GM21619 (cell line): Measurements from ENCODE around the gene BCL11B.

Experiments used
- ATAC-seq: cut with Tn5 transposase; IDR thresholded peaks from one replicate; pipeline ENCODE4 v1.9.1; 2021; ENCODE audit not compliant: unreplicated experiment

BCL11B gene

DNA sequence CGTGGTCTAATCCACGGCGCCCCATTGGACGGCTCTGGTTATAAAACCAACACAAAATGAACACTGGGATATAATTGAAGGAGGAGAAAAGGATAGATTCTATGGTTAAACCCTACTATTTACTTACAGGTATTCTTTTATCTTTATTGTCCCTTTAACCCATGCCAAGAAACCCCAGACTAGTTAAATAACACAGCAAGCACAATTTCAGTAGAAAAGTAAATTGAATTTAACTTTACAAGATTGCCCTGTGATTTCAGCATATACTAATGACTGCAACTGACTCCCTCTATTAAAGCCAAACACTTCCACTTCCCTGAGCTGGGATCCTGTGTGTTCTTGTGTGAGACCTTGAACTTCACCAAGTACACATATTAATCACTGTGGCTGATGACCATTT, 45.3 kb downstream of the BCL11B start:
- no peak for ATAC-seq

DNA sequence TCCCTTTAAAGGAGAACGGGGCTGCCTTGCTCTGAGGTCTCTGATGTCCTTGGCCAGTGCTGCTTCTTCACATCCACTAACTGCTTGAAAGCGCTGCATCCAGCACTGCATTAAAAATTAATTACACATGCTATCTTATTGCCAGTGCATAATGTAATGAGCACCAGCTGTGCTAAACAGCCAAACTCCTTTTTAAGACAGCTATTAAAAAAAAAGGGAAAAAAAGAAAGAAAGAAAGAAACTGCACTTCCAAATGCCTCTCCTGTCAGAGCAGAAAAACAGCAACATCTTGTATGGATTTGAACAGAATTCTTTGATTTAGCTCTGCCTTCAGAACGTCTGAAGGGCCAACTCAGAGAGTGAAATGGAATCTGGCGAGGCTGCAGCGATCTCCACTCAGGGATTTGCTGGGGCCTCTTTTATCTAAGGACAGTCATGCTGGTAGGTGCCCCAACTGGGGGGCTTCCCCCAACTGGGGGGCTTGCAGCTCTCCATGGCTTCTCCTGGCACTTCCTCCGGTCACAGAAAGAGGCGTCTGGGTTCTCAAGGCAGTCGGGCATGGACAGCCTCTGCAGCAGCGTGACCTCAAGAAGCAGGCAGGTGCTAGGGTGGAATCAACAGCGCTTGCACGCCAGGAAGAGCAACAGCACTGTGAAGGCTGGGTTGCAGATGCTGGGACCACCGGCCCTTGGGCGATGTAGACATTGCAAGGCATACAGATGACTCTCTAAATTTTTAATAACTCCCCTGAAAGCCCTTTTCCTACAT, 46.4 kb downstream of the BCL11B start:
- no peak for ATAC-seq

DNA sequence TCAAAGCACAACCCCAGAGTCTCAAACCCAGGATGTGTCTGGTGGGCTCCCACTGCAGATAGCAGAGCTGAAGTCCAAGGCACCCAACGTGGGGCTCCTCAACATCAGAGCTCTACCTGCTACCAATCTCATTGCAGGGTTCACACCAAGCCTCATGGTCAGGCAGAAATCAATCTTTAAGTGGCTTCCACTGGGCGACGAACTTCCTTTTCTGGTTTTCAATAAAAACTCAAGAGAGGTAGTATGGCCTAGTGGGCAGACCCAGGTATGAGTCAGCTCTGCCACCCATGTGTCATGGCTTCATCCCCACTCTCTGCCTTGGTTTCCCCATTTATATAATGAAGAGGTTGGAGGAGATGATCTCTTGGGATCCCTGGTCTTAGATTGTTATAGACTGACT, 47.0 kb downstream of the BCL11B start:
- no peak for ATAC-seq

DNA sequence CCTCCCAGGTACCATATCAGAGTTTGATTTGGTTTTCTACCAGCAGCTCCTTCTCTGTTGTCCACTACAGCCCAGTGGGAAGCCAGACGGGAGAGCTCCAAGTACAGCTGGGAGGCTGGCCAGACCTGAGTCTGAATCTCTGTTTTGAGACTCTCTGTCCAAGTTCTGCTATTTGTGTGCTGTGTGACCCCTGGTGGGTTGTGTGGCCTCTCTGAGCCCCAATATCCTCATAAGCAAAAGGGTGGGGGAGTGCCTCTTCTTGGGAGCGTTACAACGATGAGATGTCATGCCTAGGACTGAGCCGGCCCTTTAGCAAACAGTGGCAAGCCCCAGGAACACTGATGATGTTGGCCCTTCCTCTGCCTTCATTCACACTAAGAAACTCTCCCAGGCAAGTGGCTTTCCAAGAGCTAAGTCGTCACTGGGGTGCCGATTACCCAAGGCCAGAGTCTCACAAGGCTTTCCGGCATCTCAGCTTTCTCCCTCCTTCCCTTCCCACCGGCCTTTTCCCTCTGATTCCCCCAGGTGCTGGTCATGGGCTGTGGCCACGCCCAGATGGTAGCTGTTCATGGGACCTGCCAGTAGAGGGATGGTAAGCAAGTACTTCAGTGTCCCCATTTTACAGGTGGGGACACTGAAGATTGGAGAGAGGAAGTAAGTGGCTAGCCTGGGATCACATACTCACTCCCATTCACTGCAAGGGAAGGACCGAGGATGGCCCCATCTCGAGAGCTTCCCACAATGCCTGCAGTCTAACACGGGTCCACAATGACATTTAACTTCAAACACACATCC, 47.7 kb downstream of the BCL11B start:
- no peak for ATAC-seq

DNA sequence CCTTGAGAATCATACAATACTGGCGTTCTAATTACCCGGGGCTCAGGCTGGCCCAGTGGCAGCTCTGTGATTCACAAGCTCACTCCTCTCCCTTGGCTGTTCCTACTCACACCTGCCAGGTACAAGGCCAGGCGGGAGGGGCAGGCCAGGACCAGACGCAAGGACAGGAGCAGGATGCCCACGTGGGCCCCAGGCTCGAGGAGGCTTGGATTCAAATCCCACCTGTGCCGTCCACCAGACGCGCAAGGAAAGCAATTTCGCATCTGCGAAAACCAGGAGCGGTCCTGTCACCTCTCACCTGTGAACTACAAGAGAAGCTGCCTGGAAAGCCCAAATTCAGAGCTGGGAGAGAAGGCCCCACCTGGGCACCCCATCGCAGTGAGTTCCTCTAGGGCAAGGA, 50.6 kb downstream of the BCL11B start:
- no peak for ATAC-seq

DNA sequence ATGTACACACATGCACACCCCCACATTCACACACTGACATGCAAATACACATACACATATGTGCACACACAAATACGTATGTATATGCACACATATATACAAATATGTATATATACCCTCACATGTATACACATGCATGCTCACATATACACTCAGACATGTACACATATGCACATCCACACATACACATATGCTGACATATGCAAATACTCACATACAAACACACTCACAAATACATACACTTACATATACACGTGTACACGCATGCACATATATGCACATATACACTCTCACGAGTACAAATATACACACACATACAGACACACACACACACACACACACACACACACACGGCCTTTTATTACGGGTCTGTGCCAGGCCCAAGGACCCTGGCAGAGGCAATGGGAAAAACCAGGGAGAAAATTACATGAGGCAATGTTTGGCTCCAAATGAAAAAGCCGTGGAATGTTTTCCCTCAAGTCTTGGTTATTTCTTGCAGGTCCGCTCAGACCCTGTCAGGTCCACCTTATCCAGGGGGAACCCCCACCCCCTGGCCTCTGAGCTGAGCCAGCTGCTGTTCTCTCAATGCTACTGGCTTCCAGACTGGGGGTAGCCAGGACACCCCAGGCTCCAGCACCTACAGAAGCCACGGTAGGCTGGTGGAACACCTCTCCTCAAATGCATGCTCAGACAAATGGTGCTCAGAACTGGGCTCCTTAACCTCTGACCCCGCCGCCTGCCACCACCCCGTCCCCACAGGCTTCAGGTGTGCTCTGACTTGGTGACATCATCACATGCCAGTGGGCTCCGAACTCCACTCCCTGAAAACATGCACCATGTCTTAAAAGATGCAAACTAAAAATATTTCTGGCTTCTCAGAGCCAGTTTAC, 54.7 kb downstream of the BCL11B start:
- ATAC-seq, result no peak

DNA sequence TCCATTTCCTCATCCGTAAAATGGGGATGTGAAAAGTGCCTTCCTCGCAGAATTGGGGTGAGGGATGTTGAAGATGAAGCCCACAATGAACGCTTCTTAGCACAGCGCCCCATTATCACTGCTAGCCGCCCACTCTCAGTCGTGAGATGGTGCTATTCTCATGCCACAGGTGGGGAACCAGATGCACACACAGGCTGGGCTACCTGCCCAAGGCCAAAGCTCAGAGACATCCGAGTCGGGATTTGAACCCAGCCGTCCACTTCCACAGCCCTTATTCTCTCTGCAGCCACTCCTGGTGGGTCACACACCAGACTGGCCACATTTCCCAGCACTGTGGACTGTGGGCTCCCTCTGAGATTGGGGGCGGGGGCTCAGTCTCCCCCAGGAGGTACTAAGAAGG, 55.8 kb downstream of the BCL11B start:
- ATAC-seq, result no peak

DNA sequence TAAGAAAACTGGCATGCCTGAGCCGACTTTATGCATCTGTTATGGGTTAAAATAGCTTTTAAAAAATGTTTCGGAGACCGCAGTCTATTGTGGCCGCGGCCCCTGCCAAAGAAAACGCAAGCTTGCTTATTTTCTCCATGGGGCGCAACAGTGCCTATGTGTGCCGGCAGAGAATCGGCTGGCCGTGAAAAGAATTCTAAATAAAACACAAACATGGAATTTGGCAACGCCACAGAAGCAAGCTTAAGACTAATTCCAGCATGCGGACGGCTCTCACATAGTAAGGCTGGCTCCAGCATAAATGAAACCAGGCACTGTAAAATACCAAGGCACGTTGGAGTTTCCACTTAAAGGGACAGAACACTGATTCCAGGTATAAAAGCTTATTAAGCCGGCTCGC, 56.7 kb downstream of the BCL11B start:
- ATAC-seq, result no peak

DNA sequence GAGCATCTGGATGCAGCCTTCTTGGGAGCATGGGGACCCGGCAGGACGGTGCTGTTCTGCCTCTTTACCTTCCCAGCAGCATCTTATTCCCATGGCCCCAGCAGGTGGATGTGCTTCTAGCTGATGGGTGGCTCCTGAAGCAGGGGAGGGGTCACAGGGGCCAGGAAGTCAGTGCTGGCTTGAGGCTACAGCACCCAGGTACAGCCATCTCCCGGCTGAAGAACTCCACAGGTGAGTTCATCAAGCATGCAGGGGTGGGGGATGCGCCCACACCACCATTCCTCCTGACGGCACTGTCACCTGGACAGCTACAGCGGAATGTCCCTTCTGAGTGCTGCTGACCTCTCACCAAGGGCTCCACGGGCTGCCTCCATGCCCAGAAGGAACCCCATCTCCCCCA, 57.3 kb downstream of the BCL11B start:
- no peak for ATAC-seq

DNA sequence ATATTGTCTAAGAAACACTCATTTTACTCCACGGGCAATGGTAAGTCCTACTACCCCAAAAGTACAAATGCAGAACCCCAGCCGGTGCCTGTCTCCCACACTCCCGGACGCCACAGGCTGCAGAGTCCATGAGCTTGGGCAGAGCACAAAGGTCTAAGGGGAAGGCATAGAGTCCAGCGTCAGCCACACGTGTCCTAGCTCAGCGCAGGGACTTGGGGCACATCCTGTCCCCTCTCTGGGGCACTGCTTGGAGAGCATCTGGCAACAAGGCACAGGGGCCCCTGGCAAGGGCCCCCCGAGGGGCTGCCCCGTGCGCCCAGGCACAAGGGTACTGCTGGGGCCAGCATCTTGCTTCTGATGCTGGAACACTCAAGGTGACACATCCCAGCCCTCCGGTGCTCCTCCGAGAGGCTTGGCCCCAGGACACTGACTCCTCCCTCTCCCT, 58.4 kb downstream of the BCL11B start:
- ATAC-seq, result no peak

DNA sequence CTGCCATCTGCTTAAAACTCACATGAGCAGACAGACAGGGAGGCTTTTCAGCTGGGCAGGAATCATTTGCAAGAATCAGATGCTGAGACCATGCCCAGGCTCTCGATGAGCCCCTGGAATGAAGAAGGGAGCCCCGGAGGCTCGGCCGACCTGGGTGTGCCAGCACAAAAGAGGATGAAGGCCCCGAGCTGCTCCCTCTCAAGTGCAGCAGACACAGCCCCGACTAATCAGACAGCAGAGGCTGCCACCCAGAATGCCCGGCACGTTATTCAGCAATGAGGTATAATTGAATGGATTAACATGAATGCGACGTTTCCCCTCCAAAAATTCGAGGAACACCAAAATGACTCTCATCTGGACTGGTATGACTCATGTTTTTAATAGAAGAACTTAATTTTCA, 58.9 kb downstream of the BCL11B start:
- ATAC-seq, result no peak

DNA sequence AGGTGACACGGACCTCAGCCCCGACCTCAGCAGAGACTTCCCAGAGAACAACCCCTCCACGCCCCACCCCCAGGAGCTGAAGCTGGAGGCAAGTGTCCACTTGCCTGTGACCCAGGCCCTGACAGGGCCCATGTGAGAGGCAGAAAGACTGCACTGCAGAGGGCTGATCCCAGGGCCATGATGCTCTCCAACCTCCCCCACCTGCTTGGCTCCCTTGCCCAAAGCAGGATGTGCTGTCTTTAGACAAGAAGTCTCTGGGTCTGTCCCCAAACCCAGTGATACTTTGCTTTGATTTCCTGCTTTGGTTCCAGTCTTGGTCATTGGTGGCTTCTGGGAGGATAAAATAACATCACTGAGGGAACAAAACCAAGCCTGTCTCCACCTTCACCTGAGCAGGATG, 59.4 kb downstream of the BCL11B start:
- ATAC-seq, result no peak

DNA sequence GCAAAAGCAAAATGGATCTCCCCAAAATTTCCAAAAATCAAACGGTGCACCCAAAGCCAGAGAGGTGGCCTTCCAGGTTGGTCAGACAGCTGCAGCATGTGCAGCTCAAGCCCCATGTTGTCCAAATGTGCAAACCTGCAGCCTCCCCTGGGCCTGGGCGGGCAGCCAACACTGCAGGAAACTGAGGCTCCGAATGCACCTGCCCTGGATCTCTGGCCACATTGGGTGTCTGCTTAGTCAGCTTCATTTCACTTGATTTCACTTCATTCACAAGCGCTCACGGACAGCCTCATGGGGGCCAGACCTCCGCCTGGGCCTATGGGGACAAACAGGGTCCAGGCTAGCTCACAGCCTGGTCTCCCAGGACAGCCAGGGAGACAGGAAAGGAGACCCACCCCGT, 59.8 kb downstream of the BCL11B start:
- no peak for ATAC-seq

DNA sequence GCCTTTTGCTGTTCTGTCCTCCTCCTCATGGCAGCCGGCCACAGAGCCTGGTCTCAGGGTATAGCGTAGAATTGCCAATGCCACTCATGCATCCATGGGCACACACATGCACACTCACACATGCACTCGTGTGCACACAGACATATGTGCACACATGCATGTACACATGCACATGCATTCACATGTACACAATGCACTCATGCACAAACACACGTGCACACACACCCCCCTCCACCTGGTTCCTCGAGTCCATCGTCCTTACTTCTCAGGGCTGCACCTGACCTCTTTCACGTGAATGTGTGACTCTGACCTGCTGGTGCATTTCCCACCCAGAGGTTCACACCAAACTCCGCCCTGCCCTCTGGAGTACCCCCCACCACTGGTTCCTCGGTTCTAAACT, 60.6 kb downstream of the BCL11B start:
- ATAC-seq, result no peak

DNA sequence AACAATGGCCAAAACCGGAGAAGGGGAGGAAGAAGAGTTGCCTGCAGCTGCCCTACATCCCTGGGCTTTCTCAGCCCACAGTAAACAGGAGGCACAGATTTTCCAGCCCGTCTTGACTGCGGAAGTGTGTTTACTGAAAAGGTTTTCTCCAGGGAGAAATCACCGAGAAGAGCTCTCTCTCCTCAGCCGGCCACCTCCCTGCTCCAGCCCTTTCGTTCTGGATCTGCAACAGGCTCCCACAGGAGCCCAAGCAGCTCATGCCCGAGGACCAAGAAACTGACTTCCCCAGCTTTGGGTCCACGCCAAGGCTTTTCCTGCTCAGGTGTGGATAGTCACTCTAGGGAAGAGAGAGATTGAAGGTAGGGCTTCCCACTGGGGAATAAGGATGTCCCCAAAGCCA, 61.7 kb downstream of the BCL11B start:
- no peak for ATAC-seq

DNA sequence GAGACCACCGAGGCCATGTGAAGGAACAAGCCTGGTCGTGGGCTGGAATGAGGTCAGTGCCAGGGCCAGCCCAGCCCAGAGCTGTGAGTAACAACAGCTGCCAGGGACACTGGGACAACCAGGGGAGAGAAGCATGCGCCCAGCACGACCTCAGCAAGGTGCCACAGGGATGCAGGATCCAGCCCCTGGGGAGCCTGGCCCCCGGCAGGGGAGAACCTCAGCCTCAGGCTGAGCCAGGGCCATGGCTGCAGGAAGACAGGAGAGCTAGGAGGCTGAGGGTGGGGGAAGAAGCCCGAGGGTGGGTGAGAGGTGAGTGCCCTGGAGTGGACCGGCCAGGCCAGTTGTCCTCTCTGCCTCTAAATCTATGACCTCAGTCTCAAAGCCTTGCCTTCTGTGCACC, 62.6 kb downstream of the BCL11B start:
- ATAC-seq, result no peak

DNA sequence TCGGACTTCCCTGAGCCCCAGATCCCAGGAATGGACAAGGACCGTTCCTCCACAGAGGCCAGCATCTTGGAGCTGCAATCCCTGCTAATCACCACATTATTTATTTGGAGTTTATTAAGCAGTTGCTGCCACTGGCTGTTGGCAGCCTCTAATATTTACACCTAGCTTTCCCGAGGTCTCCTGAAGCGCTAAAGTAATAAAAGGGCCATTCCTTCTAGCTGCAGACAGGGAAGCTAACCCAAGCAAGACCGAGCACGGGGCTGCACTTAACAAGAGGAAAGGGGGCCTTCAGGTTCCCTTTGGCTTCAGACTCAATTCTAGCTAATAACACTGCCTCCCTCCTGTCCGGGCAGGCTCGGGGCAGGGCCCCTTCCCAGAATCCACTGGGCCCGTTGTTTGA, 63.7 kb downstream of the BCL11B start:
- no peak for ATAC-seq

DNA sequence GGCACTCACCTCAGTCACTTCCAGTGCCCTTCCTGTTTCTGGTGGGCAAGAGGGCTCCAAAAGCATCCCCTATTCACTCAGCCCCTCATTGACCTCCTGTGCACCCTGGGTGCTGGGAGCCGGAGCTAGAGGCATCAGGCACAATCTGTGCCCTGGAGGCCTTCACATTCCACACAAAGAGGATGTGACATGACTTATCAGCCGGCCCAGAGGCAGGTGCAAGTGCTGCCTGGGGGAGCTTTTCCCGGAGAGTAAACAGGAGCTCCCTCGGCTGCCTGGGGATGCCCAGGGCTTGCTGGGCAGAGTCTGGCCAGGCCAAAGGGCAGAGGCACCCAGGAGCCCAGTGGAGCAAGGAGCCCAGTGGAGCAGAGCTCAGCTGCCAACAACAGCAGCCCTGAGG, 64.5 kb downstream of the BCL11B start:
- ATAC-seq, result no peak

DNA sequence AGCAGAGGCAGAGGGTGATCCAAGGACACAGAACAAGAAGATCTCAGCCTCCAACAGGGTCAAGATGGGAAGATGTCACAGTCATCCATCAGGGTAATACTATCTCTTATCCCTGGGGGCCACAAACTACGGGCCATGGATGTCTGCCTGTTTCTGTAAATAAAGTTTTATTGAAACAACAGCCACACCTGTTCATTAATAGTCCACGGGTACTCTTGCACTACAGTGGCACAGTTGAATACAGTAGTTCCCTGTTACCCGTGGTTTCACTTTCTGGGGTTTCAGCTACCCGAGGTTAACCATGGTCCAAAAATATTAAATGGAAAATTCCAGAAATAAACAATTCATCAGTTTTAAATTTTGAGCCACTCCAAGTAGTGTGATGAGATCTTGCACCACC, 65.9 kb downstream of the BCL11B start:
- ATAC-seq, result no peak

DNA sequence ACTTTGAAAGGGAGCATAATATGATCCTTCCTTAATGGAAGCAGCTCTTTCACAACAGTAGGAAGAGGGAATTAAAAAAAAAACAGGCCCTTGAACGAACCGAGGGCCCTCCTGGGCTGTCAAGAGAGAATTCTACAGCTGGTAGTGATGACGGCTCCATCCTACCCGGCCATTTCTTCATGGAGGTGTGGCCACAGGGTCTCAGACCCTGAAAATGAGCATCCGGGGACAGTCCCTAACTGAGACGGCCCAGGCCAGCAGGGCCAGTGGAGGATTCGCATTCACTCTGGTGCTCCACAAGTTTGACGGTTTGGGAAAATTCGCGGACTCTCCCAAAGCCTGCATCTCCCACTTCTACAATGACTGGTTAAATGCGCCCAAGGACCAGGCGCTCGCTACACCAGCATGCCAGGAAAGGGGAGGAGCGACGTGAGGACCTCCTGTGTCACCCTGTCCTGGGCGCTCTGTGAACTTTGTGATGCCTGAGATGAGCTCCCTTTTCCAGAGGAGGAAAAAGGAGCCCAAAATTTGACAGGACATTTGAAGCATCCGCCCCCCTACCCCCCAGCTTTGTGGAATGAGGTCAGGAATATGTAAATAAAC, 66.8 kb downstream of the BCL11B start:
- ATAC-seq, result no peak

DNA sequence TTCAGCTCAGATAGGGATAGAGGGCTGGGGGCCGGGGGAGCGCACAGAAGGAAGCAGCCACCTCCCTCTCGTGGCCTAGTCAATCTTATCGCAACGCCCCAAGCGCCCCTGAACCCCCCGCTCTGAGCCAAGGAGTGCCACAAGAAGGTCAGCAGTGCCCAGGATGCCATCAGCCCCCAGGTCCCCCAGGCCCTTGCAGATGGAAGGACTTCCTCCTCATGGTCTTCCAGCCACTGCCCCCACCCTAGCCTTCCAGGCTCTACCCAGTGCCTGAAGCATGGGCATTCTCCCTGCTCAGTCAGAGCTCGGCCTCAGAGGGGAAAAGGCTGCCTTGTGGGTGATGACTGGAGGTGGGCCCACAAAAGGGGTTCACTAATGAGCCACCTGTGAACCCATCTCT, 68.2 kb downstream of the BCL11B start:
- no peak for ATAC-seq
